Prostate gland (tissue), 2 donors: ENCODE measurements around the gene NRXN3. TPM values are rescaled to one million over a fixed set of nuclear protein-coding genes. Genes with fewer than 3 reads are reported as not detected.

Experiments used
- DNase-seq: peaks from one replicate; pipeline ENCODE4 v3.0.0-alpha.2; 2019; ENCODE audit warnings: low spot score
- H3K27ac ChIP-seq, 2 donors: fragments of 200-600 bp; sonication (generic); 2 replicates each; pipeline ENCODE4 v1.5.1; 2017 to 2019
- H3K27me3 ChIP-seq: fragments of 200-600 bp; sonication (generic); replicated peaks from 2 replicates; pipeline ENCODE4 v1.5.1; 2019; ENCODE audit not compliant: insufficient read depth
- H3K36me3 ChIP-seq, 2 donors: fragments of 200-600 bp; sonication (generic); 1 replicate in 1 of 2; 2 replicates in 1 of 2; pipeline versions ENCODE4 v1.5.1 to v1.8.1; 2017 to 2019
- H3K4me1 ChIP-seq: fragments of 200-600 bp; sonication (generic); replicated peaks from 2 replicates; pipeline ENCODE4 v1.5.1; 2019
- H3K4me3 ChIP-seq, 2 donors: fragments of 200-600 bp; sonication (generic); 2 replicates each; pipeline ENCODE4 v1.5.1; 2017 to 2019
- H3K9me3 ChIP-seq: fragments of 200-600 bp; sonication (generic); 2 replicates; pipeline ENCODE4 v1.5.1; 2017
- CTCF ChIP-seq, 4 experiments: fragments of 200-600 bp in 2 of 4; fragments of 450-650 bp in 2 of 4; sonication (generic) in 2 of 4; IDR thresholded peaks; 1 replicate in 3 of 4; 2 replicates in 1 of 4; pipeline ENCODE4 v1.5.1; 2016 to 2019; ENCODE audit warnings: antibody characterized with exemption in 4 of 4, mild to moderate bottlenecking in 2 of 4, moderate library complexity in 2 of 4
- POLR2A ChIP-seq: fragments of 450-650 bp; IDR thresholded peaks from one replicate; pipeline ENCODE4 v1.6.1; 2016; ENCODE audit warnings: antibody characterized with exemption, mild to moderate bottlenecking
- POLR2AphosphoS5 ChIP-seq: sonication (generic); formaldehyde crosslinking; IDR thresholded peaks from one replicate; pipeline ENCODE4 v1.6.1; 2017; ENCODE audit warnings: antibody characterized with exemption
- WGBS: methylation state at CpG from one replicate; pipeline ENCODE4 v1.1.5; 2018; 5-methylcytosine and 5-hydroxymethylcytosine counted together
- intact Hi-C: fragments of 100-400 bp; cut with DNase I; formaldehyde crosslinking; loops from one replicate; pipeline ENCODE4 v1.14.2; 2022
- total RNA-seq, 2 donors: library from RNA; depleted of rRNA; stranded (reverse); fragments of >200 nt; gene quantifications; one replicate each; pipeline ENCODE4 v1.1.0, GENCODE V29; 2016

The NRXN3 gene
- total RNA-seq, 2 donors from 2014 or later: 6.6 to 8.2 TPM

GRCh38 chr14:78595797-78596196, 425.6 kb downstream of the NRXN3 start:
- Histone ChIP-seq H3K4me3 (no peak overlapping the region), H3K27me3 (peaks cover under 1% of the 10 kb centered on the region)

GRCh38 chr14:78598046-78598920, 428.1 kb downstream of the NRXN3 start:
- TF ChIP-seq POLR2A (no peak), CTCF (IDR thresholded peaks at IDR 0.05) (peak; percentile 64 to 85 (median 78))
- Histone ChIP-seq H3K4me1 (no peaks in the 10 kb centered on the region), H3K27me3 (no peaks in the 10 kb centered on the region), H3K9me3 (no peaks in the 10 kb centered on the region), H3K36me3 (no peaks in the 10 kb centered on the region), H3K27ac (no peak overlapping the region), H3K4me3 (no peak overlapping the region)
- 49% methylated on average over 13 of the region's 13 CpGs for WGBS
- DNase-seq: peak; percentile 27
- intact Hi-C loops: no loop called here

More at GRCh38 chr14:78595797-78596196, 425.6 kb downstream of the NRXN3 start:
- 43% methylated on average over 7 of the region's 7 CpGs for WGBS
- TF ChIP-seq POLR2AphosphoS5 (no peak), POLR2A (no peak), CTCF (IDR thresholded peaks at IDR 0.05) (peak in 1 of 4 experiments; percentile 21)
- H3K4me1 ChIP-seq: no peaks in the 10 kb centered on the region
- H3K9me3 ChIP-seq: no peaks in the 10 kb centered on the region
- intact Hi-C loops: no loop called here
- H3K36me3 ChIP-seq: no peaks in the 10 kb centered on the region
- H3K27ac ChIP-seq: no peak overlapping the region
- DNase-seq: no peak

GRCh38 chr14:78605025-78605762, 435.0 kb downstream of the NRXN3 start:
- WGBS: 56% methylated on average over 4 of the region's 4 CpGs
- Histone ChIP-seq H3K4me3 (no peak overlapping the region), H3K27me3 (no peaks in the 10 kb centered on the region), H3K4me1 (no peaks in the 10 kb centered on the region), H3K27ac (no peak overlapping the region), H3K9me3 (no peaks in the 10 kb centered on the region), H3K36me3 (no peaks in the 10 kb centered on the region)
- DNase-seq: no peak
- TF ChIP-seq POLR2A (no peak), CTCF (IDR thresholded peaks at IDR 0.05) (no peak), POLR2AphosphoS5 (no peak)
- intact Hi-C loops: no loop called here

GRCh38 chr14:78605897-78606500, 435.8 kb downstream of the NRXN3 start:
- no peak overlapping the region for H3K27ac ChIP-seq
- intact Hi-C loops: no loop called here
- H3K36me3 ChIP-seq: no peaks in the 10 kb centered on the region
- no peak overlapping the region for H3K4me3 ChIP-seq
- no peaks in the 10 kb centered on the region for H3K9me3 ChIP-seq
- WGBS: 78% methylated on average over 1 of the region's 1 CpG
- no peaks in the 10 kb centered on the region for H3K4me1 ChIP-seq
- no peaks in the 10 kb centered on the region for H3K27me3 ChIP-seq
- no peak for TF ChIP-seq POLR2AphosphoS5
- no peak for TF ChIP-seq POLR2A
- no peak for TF ChIP-seq CTCF (IDR thresholded peaks at IDR 0.05)
- no peak for DNase-seq
